Measurements from ENCODE around the gene EBF3. TPM values are rescaled to one million over a fixed set of nuclear protein-coding genes. Genes with fewer than 3 reads are reported as not detected.

The EBF3 gene
- total RNA-seq, 1 donor from 2014 or later: not detected

GRCh38 chr10:129864082-129864481 lies 100.0 kb downstream of the EBF3 start:
- DNase-seq (ENCODE audit: low spot score): no peak
- Mint-ChIP-seq H3K9me3 (ENCODE audit: low read depth) (peaks cover 3% of the 10 kb centered on the region), H3K36me3 (ENCODE audit: low read depth) (no peaks in the 10 kb centered on the region), H3K4me3 (ENCODE audit: unreplicated experiment) (no peak overlapping the region), H3K27me3 (ENCODE audit: low read depth) (no peaks in the 10 kb centered on the region), H3K4me1 (ENCODE audit: low read depth) (no peaks in the 10 kb centered on the region), H3K27ac (ENCODE audit: unreplicated experiment) (no peak overlapping the region)
- no peak for TF ChIP-seq CTCF (IDR thresholded peaks at IDR 0.05)

DNA sequence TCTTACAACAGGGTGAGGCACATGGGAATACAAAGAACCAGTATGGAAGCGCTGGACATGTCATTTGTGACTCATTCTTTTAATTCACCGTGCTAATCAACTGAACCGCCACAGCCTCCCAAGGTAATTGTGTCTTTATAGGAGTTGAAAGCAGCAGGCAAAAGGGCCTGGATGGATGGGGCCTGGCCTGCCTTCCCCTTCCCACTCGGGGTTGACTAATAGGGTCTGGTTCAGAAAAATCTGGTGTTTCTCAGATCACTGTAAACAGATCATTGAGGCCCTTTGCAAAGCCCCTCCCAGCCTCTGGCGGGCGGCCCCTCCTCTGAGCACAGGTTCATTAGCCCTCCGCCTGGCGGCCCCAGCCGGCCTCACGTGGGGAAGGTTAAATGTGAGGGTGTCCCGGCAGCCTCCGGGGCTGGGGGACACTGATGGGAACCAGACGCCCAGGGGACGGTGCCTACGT lies 100.8 kb downstream of the EBF3 start:
- Mint-ChIP-seq H3K27ac (ENCODE audit: unreplicated experiment) (no peak overlapping the region), H3K27me3 (ENCODE audit: low read depth) (no peaks in the 10 kb centered on the region), H3K4me1 (ENCODE audit: low read depth) (no peaks in the 10 kb centered on the region), H3K36me3 (ENCODE audit: low read depth) (no peaks in the 10 kb centered on the region), H3K9me3 (ENCODE audit: low read depth) (peaks cover 3% of the 10 kb centered on the region), H3K4me3 (ENCODE audit: unreplicated experiment) (no peak overlapping the region)
- no peak for DNase-seq (ENCODE audit: low spot score)
- no peak for TF ChIP-seq CTCF (IDR thresholded peaks at IDR 0.05)

DNA sequence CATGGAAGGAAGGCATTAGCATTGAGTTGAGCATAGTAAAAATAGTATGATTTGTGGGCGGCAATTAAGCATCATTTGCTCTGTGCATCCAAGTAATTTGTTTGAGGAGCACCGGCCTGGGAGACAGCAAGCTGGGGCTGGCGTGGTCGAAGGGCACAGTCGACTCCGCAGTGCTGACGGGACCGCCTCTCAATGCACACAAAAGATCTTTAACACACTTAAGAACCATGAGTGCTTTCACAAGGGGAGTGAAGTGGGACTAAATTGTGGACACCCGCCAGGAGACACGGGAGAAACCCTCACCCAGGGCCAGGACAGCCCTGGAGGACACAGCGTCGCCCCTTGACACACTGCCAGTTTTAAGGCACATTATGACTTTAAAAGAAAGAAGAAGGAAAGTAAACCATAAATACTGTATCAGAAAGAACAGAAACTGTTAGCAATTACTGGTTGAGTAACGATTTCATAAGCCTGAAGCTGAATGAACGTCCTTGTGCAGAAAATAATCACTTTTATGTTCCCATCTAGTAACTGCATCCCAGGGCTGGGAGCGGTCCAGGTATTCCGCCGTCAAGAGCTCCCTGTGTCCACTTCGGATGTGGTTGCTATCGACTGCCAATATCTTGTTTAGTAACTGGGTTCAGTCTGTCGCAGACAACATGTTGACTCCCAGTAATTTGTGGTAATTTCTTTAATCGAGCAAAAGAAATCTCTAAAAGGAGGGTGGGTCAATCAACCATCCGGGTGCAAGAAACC lies 102.1 kb downstream of the EBF3 start:
- Mint-ChIP-seq H3K27me3 (ENCODE audit: low read depth) (no peaks in the 10 kb centered on the region), H3K36me3 (ENCODE audit: low read depth) (no peaks in the 10 kb centered on the region), H3K27ac (ENCODE audit: unreplicated experiment) (no peak overlapping the region), H3K4me3 (ENCODE audit: unreplicated experiment) (no peak overlapping the region), H3K9me3 (ENCODE audit: low read depth) (peaks cover 3% of the 10 kb centered on the region), H3K4me1 (ENCODE audit: low read depth) (no peaks in the 10 kb centered on the region)
- TF ChIP-seq CTCF (IDR thresholded peaks at IDR 0.05): no peak
- no peak for DNase-seq (ENCODE audit: low spot score)

DNA sequence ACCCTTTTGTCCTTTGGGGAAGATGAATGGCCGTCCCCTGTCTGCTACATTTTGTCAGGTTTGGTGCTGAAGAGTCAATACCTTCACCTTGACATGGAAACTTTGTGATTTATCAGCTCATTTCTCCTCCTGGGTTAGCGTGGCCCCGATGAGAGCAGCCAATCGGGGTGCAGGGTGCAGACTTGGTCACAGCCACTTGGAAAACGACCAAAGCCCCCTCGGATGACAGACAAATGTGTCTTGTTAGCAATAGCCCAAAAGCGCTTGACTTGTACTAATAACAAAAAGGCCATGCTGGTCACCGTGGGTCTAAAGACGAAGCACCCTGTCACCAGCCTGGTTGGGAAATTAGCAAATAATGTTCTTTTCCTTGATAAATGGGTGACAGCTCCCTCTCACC lies 103.7 kb downstream of the EBF3 start:
- Mint-ChIP-seq H3K4me3 (ENCODE audit: unreplicated experiment) (no peak overlapping the region), H3K27ac (ENCODE audit: unreplicated experiment) (no peak overlapping the region), H3K27me3 (ENCODE audit: low read depth) (no peaks in the 10 kb centered on the region), H3K4me1 (ENCODE audit: low read depth) (no peaks in the 10 kb centered on the region), H3K36me3 (ENCODE audit: low read depth) (no peaks in the 10 kb centered on the region), H3K9me3 (ENCODE audit: low read depth) (peaks cover 9% of the 10 kb centered on the region)
- no peak for TF ChIP-seq CTCF (IDR thresholded peaks at IDR 0.05)
- no peak for DNase-seq (ENCODE audit: low spot score)

GRCh38 chr10:129859536-129859935 lies 104.5 kb downstream of the EBF3 start:
- Mint-ChIP-seq H3K27me3 (ENCODE audit: low read depth) (no peaks in the 10 kb centered on the region), H3K9me3 (ENCODE audit: low read depth) (peaks cover 9% of the 10 kb centered on the region), H3K36me3 (ENCODE audit: low read depth) (no peaks in the 10 kb centered on the region), H3K4me3 (ENCODE audit: unreplicated experiment) (no peak overlapping the region), H3K4me1 (ENCODE audit: low read depth) (no peaks in the 10 kb centered on the region), H3K27ac (ENCODE audit: unreplicated experiment) (no peak overlapping the region)
- no peak for TF ChIP-seq CTCF (IDR thresholded peaks at IDR 0.05)
- DNase-seq (ENCODE audit: low spot score): no peak

Measured in chondrocyte (in vitro differentiated cells).